IMR-90 (cell line): ENCODE measurements around the gene ITGA6. TPM values are rescaled to one million over a fixed set of nuclear protein-coding genes. Genes with fewer than 3 reads are reported as not detected.
A peak's percentile ranks its signal among the peaks of the same experiment; 100 is the strongest.

Experiments
- ATAC-seq: fragments of 200-7000 bp; cut with Tn5 transposase; 2 replicates; pipeline ENCODE4 v1.9.1; 2020; ENCODE audit warnings: low read depth, mild to moderate bottlenecking, moderate library complexity
- BruUV-seq: library from RNA; stranded (reverse); fragments of 400-500 nt; replicated peaks from 2 replicates; lab custom pipeline; 2021; lab: Mats Ljungman, UMichigan
- CTCF ChIA-PET: fragments of 300-600 bp; formaldehyde crosslinking; extraction: SDS; loops from one replicate; lab custom pipeline; 2021; ENCODE audit warnings: antibody characterized with exemption; lab: Yijun Ruan, JAX
- POLR2A ChIA-PET: fragments of 300-600 bp; sonication (Branson Sonifier 250); formaldehyde crosslinking; loops from one replicate; lab custom pipeline; 2022; ENCODE audit warnings: antibody characterized with exemption; ENCODE audit not compliant: unreplicated experiment; lab: Charles Lee
- DNase-seq: peaks from one replicate; pipeline ENCODE4 v3.0.0; 2013
- H2AFZ ChIP-seq: replicated peaks from 2 replicates; pipeline ENCODE3; 2013; ENCODE audit warnings: low read length, mild to moderate bottlenecking; ENCODE audit not compliant: poor library complexity
- H2AK5ac ChIP-seq: 2 replicates; pipeline ENCODE4 v1.6.1; 2013; ENCODE audit warnings: low read depth, low read length, inconsistent platforms
- H2AK9ac ChIP-seq: replicated peaks from 2 replicates; pipeline ENCODE3; 2013; ENCODE audit warnings: mild to moderate bottlenecking, low read depth, low read length, moderate library complexity; ENCODE audit not compliant: poor library complexity
- H2BK120ac ChIP-seq: 2 replicates; pipeline ENCODE4 v1.6.1; 2013; ENCODE audit warnings: low read depth, low read length, inconsistent platforms
- H2BK15ac ChIP-seq: 3 replicates; pipeline ENCODE4 v1.6.1; 2013; ENCODE audit warnings: low read depth, low read length, inconsistent platforms
- H2BK20ac ChIP-seq: 2 replicates; pipeline ENCODE4 v1.6.1; 2013; ENCODE audit warnings: low read depth, mild to moderate bottlenecking, inconsistent platforms, low read length, moderate library complexity
- H2BK5ac ChIP-seq: 2 replicates; pipeline ENCODE4 v1.6.1; 2013; ENCODE audit warnings: mild to moderate bottlenecking, low read depth, low read length, inconsistent platforms; ENCODE audit not compliant: poor library complexity, severe bottlenecking
- H3K14ac ChIP-seq: replicated peaks from 2 replicates; pipeline ENCODE4 v1.6.1; 2013; ENCODE audit warnings: low read depth, low read length, inconsistent platforms
- H3K18ac ChIP-seq: 2 replicates; pipeline ENCODE4 v1.6.1; 2013; ENCODE audit warnings: low read depth, low read length, control low read depth
- H3K23ac ChIP-seq: 2 replicates; pipeline ENCODE4 v1.6.1; 2013; ENCODE audit warnings: low read depth, low read length, inconsistent platforms
- H3K27ac ChIP-seq: 2 replicates; pipeline ENCODE4 v1.5.1; 2013; ENCODE audit warnings: mild to moderate bottlenecking, control low read depth, low read length; ENCODE audit not compliant: insufficient read depth
- H3K27me3 ChIP-seq: 2 replicates; pipeline ENCODE4 v1.6.1; 2013; ENCODE audit warnings: low read length; ENCODE audit not compliant: control insufficient read depth, insufficient read depth
- H3K36me3 ChIP-seq: 2 replicates; pipeline ENCODE4 v1.6.1; 2013; ENCODE audit warnings: low read length, mixed read lengths; ENCODE audit not compliant: control insufficient read depth, insufficient read depth
- H3K4ac ChIP-seq: 2 replicates; pipeline ENCODE4 v1.6.1; 2013; ENCODE audit warnings: low read depth, low read length, inconsistent platforms
- H3K4me1 ChIP-seq: 2 replicates; pipeline ENCODE4 v1.6.1; 2013; ENCODE audit warnings: low read length, mixed read lengths; ENCODE audit not compliant: control insufficient read depth, insufficient read depth
- H3K4me2 ChIP-seq: 2 replicates; pipeline ENCODE4 v1.6.1; 2013; ENCODE audit warnings: low read depth, mild to moderate bottlenecking, control low read depth, low read length, moderate library complexity
- H3K4me3 ChIP-seq: 2 replicates; pipeline ENCODE4 v1.5.1; 2013; ENCODE audit warnings: low read depth, mild to moderate bottlenecking, control low read depth, low read length, moderate library complexity; ENCODE audit not compliant: insufficient read depth
- H3K56ac ChIP-seq: 2 replicates; pipeline ENCODE4 v1.6.1; 2013; ENCODE audit warnings: low read length, inconsistent platforms; ENCODE audit not compliant: insufficient read depth; ENCODE audit errors: extremely low read depth
- H3K79me1 ChIP-seq, 2 experiments: 2 replicates each; pipeline ENCODE4 v1.6.1; 2013; ENCODE audit warnings: low read length in 2 of 2, inconsistent platforms in 1 of 2, low read depth in 1 of 2
- H3K9ac ChIP-seq: 2 replicates; pipeline ENCODE4 v1.6.1; 2013; ENCODE audit warnings: low read depth, low read length, control low read depth
- H3K9me1 ChIP-seq: 2 replicates; pipeline ENCODE4 v1.6.1; 2013; ENCODE audit warnings: low read length, inconsistent platforms; ENCODE audit not compliant: insufficient read depth
- H3K9me3 ChIP-seq: 2 replicates; pipeline ENCODE4 v1.6.1; 2013; ENCODE audit warnings: low read length; ENCODE audit not compliant: control insufficient read depth, insufficient read depth
- H4K20me1 ChIP-seq: 2 replicates; pipeline ENCODE4 v1.6.1; 2013; ENCODE audit warnings: low read length, inconsistent platforms; ENCODE audit not compliant: insufficient read depth
- H4K5ac ChIP-seq: 2 replicates; pipeline ENCODE4 v1.6.1; 2013; ENCODE audit warnings: mild to moderate bottlenecking, low read depth, low read length, control low read depth
- H4K8ac ChIP-seq, 2 experiments: 2 replicates each; pipeline ENCODE4 v1.6.1; 2013; ENCODE audit warnings: low read depth in 2 of 2, low read length in 2 of 2, control low read depth in 1 of 2, inconsistent platforms in 1 of 2
- H4K91ac ChIP-seq: 2 replicates; pipeline ENCODE4 v1.6.1; 2013; ENCODE audit warnings: low read depth, low read length, inconsistent platforms; ENCODE audit not compliant: insufficient read depth
- BHLHE40 ChIP-seq: fragments of 150-350 bp; IDR thresholded peaks from 2 replicates; pipeline ENCODE4 v1.6.1; 2016; ENCODE audit warnings: mild to moderate bottlenecking, low read depth, low read length
- CEBPB ChIP-seq: IDR thresholded peaks from 2 replicates; pipeline ENCODE4 v1.6.1; 2012; ENCODE audit warnings: low read depth, low read length, improper control_type of control experiment
- CHD1 ChIP-seq: IDR thresholded peaks from 2 replicates; pipeline ENCODE4 v1.6.1; 2012; ENCODE audit warnings: low read depth, low read length, improper control_type of control experiment
- FOS ChIP-seq: fragments of 150-350 bp; IDR thresholded peaks from 2 replicates; pipeline ENCODE4 v1.6.1; 2016; ENCODE audit warnings: low read depth, low read length
- MAFK ChIP-seq: IDR thresholded peaks from 2 replicates; pipeline ENCODE4 v1.6.1; 2012; ENCODE audit warnings: low read depth, low read length, improper control_type of control experiment
- RCOR1 ChIP-seq: IDR thresholded peaks from 2 replicates; pipeline ENCODE4 v1.6.1; 2012; ENCODE audit warnings: mild to moderate bottlenecking, low read length, improper control_type of control experiment; ENCODE audit not compliant: insufficient replicate concordance
- SMC3 ChIP-seq: fragments of 150-350 bp; IDR thresholded peaks from 2 replicates; pipeline ENCODE4 v1.6.1; 2016; ENCODE audit warnings: low read depth, mild to moderate bottlenecking, antibody characterized with exemption, low read length, moderate library complexity
- WGBS, 2 experiments: methylation state at CpG; one replicate each; pipeline versions ENCODE4 v1.1.5 to v1.1.7; 2013; ENCODE audit warnings: missing lambda C conversion rate in 2 of 2; ENCODE audit not compliant: insufficient read length in 1 of 2; ENCODE audit errors: extremely low coverage in 2 of 2; 5-methylcytosine and 5-hydroxymethylcytosine counted together
- dilution Hi-C: fragments of 300-500 bp; cut with HindIII; formaldehyde crosslinking; loops from one replicate; pipeline ENCODE4 v1.14.3; 2018; ENCODE audit warnings: low sequenced_read_pairs; ENCODE audit not compliant: unreplicated experiment
- in situ Hi-C: fragments of 300-500 bp; cut with MboI; formaldehyde crosslinking; loops from 3 replicates; pipeline ENCODE4 v1.14.3; 2019; ENCODE audit warnings: low sequenced_read_pairs, inconsistent platforms, mixed read lengths
- intact Hi-C: fragments of 100-400 bp; cut with micrococcal nuclease; formaldehyde crosslinking; loops from 2 replicates; pipeline ENCODE4 v1.10.0; 2022
- polyA plus RNA-seq, 3 experiments: library from polyadenylated mRNA; depleted of rRNA; stranded (reverse); fragments of >200 nt; gene quantifications; 2 replicates each; pipeline ENCODE4 v1.2.3, GENCODE V29; 2012; ENCODE audit warnings: low replicate concordance in 1 of 3
- total RNA-seq: library from RNA; depleted of rRNA; stranded (reverse); fragments of >200 nt; gene quantifications from 2 replicates; pipeline ENCODE4 v1.2.3, GENCODE V29; 2012
- TF ChIP-seq, protein P1 (sequence below): fragments of 150-350 bp; IDR thresholded peaks from 2 replicates; pipeline ENCODE4 v1.6.1; 2016; ENCODE audit warnings: low read depth, mild to moderate bottlenecking, low read length, moderate library complexity, borderline replicate concordance

The ITGA6 gene
- total and polyA plus RNA-seq, 2 of the 4 experiments (the other 2 are of a cell fraction), result 12.5 to 43.9 TPM

DNA sequence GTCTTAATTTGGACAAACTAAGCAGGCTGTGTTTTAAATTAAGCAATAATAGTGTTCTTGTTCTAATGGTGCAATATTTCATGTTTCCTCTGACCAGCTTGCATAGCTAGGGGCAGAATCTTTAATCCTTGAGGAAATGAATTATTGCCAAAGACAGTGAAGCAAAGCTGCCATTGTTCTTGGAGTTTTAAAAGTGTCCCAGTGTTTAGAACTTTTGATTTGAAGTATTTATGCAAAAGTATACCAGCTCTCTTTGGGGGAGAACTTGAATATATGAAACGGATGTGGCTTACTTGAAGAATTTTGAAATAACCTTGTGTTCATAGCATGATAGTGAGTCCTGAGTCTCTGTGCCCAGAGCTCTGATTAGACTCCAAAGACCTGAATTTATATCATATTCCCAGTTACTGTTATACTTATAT lies 33.4 kb downstream of the ITGA6 start:
- H3K14ac ChIP-seq, result no peak overlapping the region
- H3K9ac ChIP-seq, result no peak overlapping the region
- peaks cover 8% of the 10 kb centered on the region; the same call in 1 of the 2 replicates for H3K9me1 ChIP-seq
- H3K27me3 ChIP-seq, result no peaks in the 10 kb centered on the region
- H2AFZ ChIP-seq, result no peak overlapping the region
- no peak overlapping the region for H2BK20ac ChIP-seq
- no peak overlapping the region for H3K27ac ChIP-seq
- H3K18ac ChIP-seq, result no peak overlapping the region
- no peak overlapping the region for H3K56ac ChIP-seq
- ChIA-PET CTCF (interaction anchor here (0.5 to 3.3 kb wide), 14 partner anchors 20 to 289 kb away, joined by 3 to 22 read pairs (median 5); partner anchors contain the start of gene ITGA6), POLR2A (no interaction called here)
- H3K36me3 ChIP-seq, result no peaks in the 10 kb centered on the region
- peak overlapping the region; percentile 0; the same call in 1 of the 2 replicates for H2BK120ac ChIP-seq
- intact Hi-C loops, result loop anchor here (1.0 to 10.0 kb wide), 5 partner anchors 32 to 1486 kb away; no protein-coding TSS in a partner anchor
- DNase-seq (peak; percentile 75), ATAC-seq (peak; percentile 45)
- H4K20me1 ChIP-seq, result no peaks in the 10 kb centered on the region
- no peak overlapping the region for H2AK5ac ChIP-seq
- no TSS peak for BruUV-seq
- no peak overlapping the region for H2BK5ac ChIP-seq
- TF ChIP-seq SMC3 (no peak), CHD1 (no peak), CEBPB (peak; percentile 52), BHLHE40 (no peak), MAFK (no peak), RCOR1 (no peak), FOS (no peak)
- TF ChIP-seq, protein P1, sequence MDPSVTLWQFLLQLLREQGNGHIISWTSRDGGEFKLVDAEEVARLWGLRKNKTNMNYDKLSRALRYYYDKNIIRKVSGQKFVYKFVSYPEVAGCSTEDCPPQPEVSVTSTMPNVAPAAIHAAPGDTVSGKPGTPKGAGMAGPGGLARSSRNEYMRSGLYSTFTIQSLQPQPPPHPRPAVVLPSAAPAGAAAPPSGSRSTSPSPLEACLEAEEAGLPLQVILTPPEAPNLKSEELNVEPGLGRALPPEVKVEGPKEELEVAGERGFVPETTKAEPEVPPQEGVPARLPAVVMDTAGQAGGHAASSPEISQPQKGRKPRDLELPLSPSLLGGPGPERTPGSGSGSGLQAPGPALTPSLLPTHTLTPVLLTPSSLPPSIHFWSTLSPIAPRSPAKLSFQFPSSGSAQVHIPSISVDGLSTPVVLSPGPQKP, result no peak
- H2AK9ac ChIP-seq, result no peak overlapping the region
- no peak overlapping the region for H4K8ac ChIP-seq
- dilution Hi-C loops, result no loop called here
- H3K4me3 ChIP-seq, result no peak overlapping the region
- H3K4me2 ChIP-seq, result peak overlapping the region; percentile 14; the same call in 1 of the 2 replicates
- H3K9me3 ChIP-seq, result no peaks in the 10 kb centered on the region
- in situ Hi-C loops, result loop anchor here (5.0 to 25.0 kb wide), 4 partner anchors 288 to 886 kb away; no protein-coding TSS in a partner anchor
- no peak overlapping the region for H3K23ac ChIP-seq
- no peak overlapping the region for H4K91ac ChIP-seq
- WGBS, 2 experiments, result no CpG with 5 or more reads among the region's 1 CpG
- H3K79me1 ChIP-seq, result peaks cover 25 to 52% of the 10 kb centered on the region in 2 experiments; a peak in 3 of 4 replicates
- peaks cover 6% of the 10 kb centered on the region for H3K4me1 ChIP-seq
- no peak overlapping the region for H2BK15ac ChIP-seq
- no peak overlapping the region; the same call in 1 of the 2 replicates for H3K4ac ChIP-seq
- no peak overlapping the region for H4K5ac ChIP-seq
